CD4-positive, alpha-beta T cell treated with Interleukin-6 for 4 hours (primary cell): ENCODE measurements around the gene PACC1.

Experiments used
- DNase-seq: peaks from one replicate; pipeline ENCODE4 v3.0.0-alpha.2; 2020; ENCODE audit warnings: mixed read lengths

The PACC1 gene

GRCh38 chr1:212414328-212415106 lies at the start of gene PACC1:
Gene PACC1, minus strand, starts transcription at chr1:212414886. Its CDS starts 129 bp downstream, at chr1:212414757.
- peak; percentile 91 for DNase-seq

DNA sequence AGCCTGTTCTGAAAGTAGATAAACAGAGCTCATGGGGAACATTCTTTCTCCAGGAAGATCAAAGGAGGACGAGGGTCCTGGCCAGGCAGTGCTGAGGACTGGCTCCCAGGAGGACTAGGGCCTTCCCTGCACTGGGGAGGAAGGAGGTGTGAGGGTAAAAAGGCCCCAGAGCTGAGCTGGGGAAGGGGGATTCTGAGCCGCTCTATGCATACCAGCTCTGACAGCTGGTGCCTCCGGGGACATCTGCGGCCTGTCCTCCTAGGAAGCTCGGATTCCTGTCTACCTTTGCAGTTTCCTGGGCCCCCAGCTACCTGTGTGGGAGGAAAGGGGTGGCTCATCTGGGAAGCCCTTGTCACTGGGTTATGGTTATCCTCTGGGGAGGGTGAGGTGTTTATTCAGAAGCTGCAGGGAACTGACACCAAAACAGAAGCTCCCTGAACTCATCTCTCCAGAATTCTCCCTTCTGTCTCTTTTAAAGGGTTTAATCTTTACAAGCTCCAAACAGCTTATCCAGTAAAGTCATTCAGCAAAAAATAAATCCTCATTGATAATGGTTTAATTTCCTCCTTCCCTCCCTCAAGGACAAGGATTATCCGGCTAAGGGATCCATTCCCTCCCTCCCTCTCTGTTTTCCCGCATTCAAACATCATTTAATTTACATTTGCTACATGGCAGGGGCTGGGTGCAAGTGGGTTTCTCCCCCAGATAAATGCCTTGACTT lies 49.0 kb upstream of the PACC1 start:
- no peak for DNase-seq

DNA sequence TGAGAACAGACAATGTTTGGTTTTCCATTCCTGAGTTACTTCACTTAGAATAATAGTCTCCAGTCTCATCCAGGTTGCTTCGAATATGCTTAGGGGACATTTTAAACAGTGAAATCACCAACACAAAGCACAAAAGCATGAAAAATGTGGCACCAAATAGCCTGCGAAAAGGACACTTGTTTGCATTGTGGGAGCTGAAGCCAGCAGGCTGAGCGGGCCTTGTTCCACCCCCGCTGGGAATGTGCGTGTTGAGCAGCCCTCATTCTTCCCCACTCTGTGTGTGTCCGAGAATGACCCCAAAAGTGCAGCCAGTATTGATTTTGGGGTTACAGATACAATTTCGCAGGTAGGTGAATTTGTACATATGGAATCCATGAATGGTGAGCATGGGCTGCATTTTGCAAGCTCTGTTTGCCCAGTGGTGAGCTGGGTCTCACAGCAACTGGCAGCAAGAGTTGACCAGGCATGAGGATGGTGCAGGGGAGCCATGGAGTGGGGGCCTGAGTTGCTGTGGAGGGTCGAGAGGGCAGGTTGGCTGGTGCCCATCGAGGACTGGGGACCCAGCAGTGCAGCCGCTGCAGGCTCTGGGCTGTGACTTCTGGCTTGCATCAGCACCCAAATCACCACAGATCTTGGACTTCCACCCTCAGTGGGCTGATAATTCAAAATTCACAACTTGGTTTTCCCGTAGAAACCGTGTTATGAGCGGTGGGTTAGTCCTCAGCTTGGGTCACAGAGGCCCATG lies 47.4 kb upstream of the PACC1 start:
- no peak for DNase-seq

- DNase-seq: no peak
These were observed 45.7 kb upstream of the PACC1 start for GRCh38 chr1:212460376-212460775.

DNA sequence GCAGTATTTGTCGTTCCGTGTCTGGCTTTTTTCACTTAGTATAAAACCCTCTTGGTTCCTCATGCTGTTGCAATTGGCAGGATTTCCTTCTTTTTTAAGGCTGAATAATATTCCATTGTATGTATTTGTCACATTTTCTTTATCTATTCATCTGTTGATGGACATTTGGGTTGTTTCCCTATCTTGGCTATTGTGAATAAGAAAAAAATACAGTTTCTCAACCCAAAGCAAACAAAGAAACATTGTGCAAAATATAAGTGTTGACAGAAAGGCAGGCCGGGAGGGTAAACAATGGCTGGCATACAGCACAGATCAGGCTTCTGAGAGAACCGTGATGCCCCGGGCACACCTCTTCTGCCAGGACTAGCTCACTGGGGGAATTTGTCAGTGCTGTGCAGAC lies 45.0 kb upstream of the PACC1 start:
- DNase-seq: no peak

- peak; percentile 44 for DNase-seq
These were observed 44.1 kb upstream of the PACC1 start for GRCh38 chr1:212458817-212459216.

- peak; percentile 61 for DNase-seq
These were observed 43.2 kb upstream of the PACC1 start for GRCh38 chr1:212457740-212458338.

GRCh38 chr1:212455803-212456528 lies 41.3 kb upstream of the PACC1 start:
- peak; percentile 87 for DNase-seq

GRCh38 chr1:212455401-212455800 lies 40.7 kb upstream of the PACC1 start:
- no peak for DNase-seq

GRCh38 chr1:212454741-212455140 lies 40.1 kb upstream of the PACC1 start:
- no peak for DNase-seq

DNA sequence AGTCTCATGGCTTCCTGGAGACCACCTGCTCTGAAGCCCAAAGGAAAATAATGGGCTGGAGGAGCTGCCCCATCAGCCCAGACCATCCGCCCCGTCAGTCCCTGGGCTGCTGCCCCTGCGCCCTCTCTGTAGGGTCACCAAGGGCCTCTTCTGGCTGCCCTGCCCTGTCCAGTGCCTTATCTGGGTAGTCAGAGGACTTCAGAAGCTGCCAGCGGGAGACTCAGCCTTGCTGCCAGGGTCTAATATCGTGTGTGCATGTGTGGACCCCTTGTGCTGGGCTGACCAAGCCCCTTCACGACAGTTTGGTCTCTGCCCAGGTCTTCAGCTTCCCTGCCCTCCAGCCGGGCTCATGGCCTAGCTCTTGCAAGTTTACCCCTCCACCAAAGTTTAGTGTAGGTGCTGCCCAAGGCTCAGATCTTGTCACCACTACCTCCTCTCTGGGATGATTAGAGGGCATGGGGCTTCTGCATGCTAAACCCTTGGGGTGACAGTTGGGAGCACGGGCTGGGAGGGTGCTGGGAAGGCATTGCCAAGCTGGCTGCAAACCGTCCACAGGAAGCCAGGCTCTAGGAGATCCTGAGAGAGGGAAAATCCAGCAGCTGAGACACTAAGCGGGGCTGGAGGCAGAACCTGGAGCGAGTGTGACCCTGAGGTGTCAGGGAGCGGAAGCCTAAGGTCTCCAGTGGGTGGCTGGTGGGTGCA lies 38.6 kb upstream of the PACC1 start:
- DNase-seq: no peak

- DNase-seq: no peak
These were observed 37.9 kb upstream of the PACC1 start for GRCh38 chr1:212452323-212453155.

GRCh38 chr1:212451416-212452322 lies 37.0 kb upstream of the PACC1 start:
- no peak for DNase-seq

DNA sequence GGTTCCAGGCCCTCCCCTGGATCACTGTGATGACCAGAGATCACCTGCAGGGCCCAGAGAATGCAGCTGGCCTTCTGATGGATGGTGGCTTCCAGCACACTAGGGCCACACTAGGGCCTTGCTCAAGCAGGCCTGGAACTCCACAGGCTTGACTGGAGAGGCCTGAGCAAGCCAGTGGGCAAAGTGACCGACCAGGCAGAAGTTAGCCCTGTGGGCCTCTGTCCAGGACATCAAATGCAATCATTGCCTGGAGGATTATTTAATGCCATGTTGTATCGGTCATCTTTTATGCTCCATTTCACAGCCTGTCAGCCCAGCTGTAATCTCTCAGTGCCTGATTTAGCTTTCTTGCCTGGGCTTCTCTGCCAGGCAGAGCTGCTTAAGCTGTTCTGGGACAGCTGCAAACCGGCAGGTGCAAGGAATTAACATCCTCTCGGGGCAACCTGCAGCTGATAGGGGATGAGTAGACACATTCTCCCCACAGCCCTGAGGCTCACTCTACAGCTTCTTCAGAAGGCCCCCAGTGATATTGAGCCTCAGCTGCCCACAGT lies 35.7 kb upstream of the PACC1 start:
- DNase-seq: no peak

DNA sequence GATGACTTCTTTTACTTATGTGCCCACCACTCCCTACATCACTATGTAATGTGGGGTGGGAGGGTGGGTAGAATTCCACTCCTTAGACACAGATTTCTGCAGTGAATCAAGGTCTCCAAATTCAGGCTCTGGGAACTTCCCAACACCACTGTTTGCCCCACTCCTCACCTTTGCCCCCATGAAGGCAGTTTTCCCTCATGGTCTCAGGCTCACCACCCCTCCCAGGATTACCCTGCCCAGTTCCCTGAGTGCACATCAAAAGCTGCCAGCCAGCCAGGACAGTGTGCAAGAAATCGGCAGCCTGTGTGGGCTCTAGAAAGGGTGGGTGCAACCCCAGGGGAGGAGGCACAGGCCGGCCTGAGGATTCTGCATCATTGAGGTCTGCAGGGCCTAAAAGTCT lies 32.8 kb upstream of the PACC1 start:
- no peak for DNase-seq

DNA sequence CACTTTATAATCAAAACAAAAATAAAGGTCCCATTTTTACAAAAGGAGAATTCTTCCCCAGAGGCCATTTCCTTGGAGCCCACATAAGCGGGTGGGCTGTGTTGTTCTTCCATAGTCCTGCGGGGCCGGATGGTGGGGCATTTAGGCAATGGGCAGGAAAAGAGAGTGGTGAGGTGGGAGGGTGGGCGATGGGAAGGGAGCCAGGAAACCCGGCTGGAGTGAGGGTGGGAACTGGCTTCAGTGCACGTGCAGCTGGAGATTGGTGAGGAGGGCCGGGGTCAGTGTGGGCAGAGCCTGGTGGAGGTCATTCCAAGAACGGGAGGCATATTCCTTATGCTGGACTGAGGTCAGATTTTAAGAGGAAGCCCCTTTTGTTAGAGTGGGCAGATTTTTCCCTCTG lies 31.6 kb upstream of the PACC1 start:
- DNase-seq: no peak

- DNase-seq: no peak
These were observed 27.7 kb upstream of the PACC1 start for GRCh38 chr1:212442408-212442807.

GRCh38 chr1:212440419-212440818 lies 25.7 kb upstream of the PACC1 start:
- DNase-seq: no peak

GRCh38 chr1:212438831-212439237 lies 24.1 kb upstream of the PACC1 start:
- DNase-seq: no peak
